ENCODE measurements around the gene SDHAF3.
"Not testable (repeated sequence)": the region's sequence is repeated elsewhere in the genome, so short reads cannot be mapped to it uniquely, and the experiment has no call there.

SDHAF3 gene

GRCh38 chr7:97167749-97168148, 50.3 kb downstream of the SDHAF3 start:
- no peak for TF ChIP-seq CTCF (IDR thresholded peaks at IDR 0.05; ENCODE audit: control extremely low read depth, extremely low read depth, low read depth, missing control alignments)
- DNase-seq (ENCODE audit: extremely low spot score): no peak
- ChIA-PET CTCF (interaction anchor here (0.8 to 1.2 kb wide), 2 partner anchors 21 to 63 kb away, joined by 3 to 4 read pairs; no protein-coding TSS in a partner anchor), POLR2A (no interaction called here)

GRCh38 chr7:97174303-97174702, 56.8 kb downstream of the SDHAF3 start:
- no peak for TF ChIP-seq CTCF (IDR thresholded peaks at IDR 0.05; ENCODE audit: control extremely low read depth, extremely low read depth, low read depth, missing control alignments)
- ChIA-PET POLR2A (no interaction called here), CTCF (interaction anchor here (0.8 to 1.1 kb wide), 4 partner anchors 16 to 70 kb away, joined by 3 to 4 read pairs (median 4); no protein-coding TSS in a partner anchor)
- no peak for DNase-seq (ENCODE audit: extremely low spot score)

- ChIA-PET CTCF (interaction anchor here (0.6 to 2.4 kb wide), 14 partner anchors 9 to 665 kb away, joined by 3 to 15 read pairs (median 4); partner anchors contain the start of gene SDHAF3), POLR2A (no interaction called here)
- DNase-seq (ENCODE audit: extremely low spot score): peak; percentile 60
- TF ChIP-seq CTCF (IDR thresholded peaks at IDR 0.05; ENCODE audit: control extremely low read depth, extremely low read depth, low read depth, missing control alignments): peak; percentile 67
Observed at GRCh38 chr7:97179454-97180104, 62.1 kb downstream of the SDHAF3 start.

- POLR2A ChIA-PET: no interaction called here
- CTCF ChIA-PET: interaction anchor here (3.3 kb wide), 1 partner anchor 8 kb away, joined by 15 read pairs; no protein-coding TSS in a partner anchor
- no peak for TF ChIP-seq CTCF (IDR thresholded peaks at IDR 0.05; ENCODE audit: control extremely low read depth, extremely low read depth, low read depth, missing control alignments)
- no peak for DNase-seq (ENCODE audit: extremely low spot score)
Observed at GRCh38 chr7:97187067-97187466, 69.6 kb downstream of the SDHAF3 start.

GRCh38 chr7:97196174-97196573, 78.7 kb downstream of the SDHAF3 start:
- CTCF ChIA-PET; POLR2A ChIA-PET; DNase-seq (ENCODE audit: extremely low spot score): not testable (repeated sequence)

- ChIA-PET CTCF (no interaction called here), POLR2A (no interaction called here)
- no peak for TF ChIP-seq CTCF (IDR thresholded peaks at IDR 0.05; ENCODE audit: control extremely low read depth, extremely low read depth, low read depth, missing control alignments)
- no peak for DNase-seq (ENCODE audit: extremely low spot score)
Observed at GRCh38 chr7:97198596-97198995, 81.1 kb downstream of the SDHAF3 start.

- CTCF ChIA-PET: no interaction called here
- DNase-seq (ENCODE audit: extremely low spot score): no peak
Observed at GRCh38 chr7:97200018-97200417, 82.5 kb downstream of the SDHAF3 start.

More at GRCh38 chr7:97200018-97200417, 82.5 kb downstream of the SDHAF3 start:
- TF ChIP-seq CTCF (IDR thresholded peaks at IDR 0.05; ENCODE audit: control extremely low read depth, extremely low read depth, low read depth, missing control alignments): no peak
- POLR2A ChIA-PET: no interaction called here

All from GM10248 (cell line).